GM12878 (cell line): ENCODE data around the gene IFITM5. TPM values are rescaled to one million over a fixed set of nuclear protein-coding genes. Genes with fewer than 3 reads are reported as not detected.

Experiments
- ATAC-seq: fragments of 200-7000 bp; cut with Tn5 transposase; 3 replicates; pipeline ENCODE4 v1.9.1; 2020; ENCODE audit warnings: mild to moderate bottlenecking, moderate library complexity
- BruUV-seq: library from RNA; stranded (reverse); fragments of 400-500 nt; replicated peaks from 2 replicates; lab custom pipeline; 2021; lab: Mats Ljungman, UMichigan
- CTCF ChIA-PET: fragments of 300-600 bp; sonication (Branson Sonifier 250); formaldehyde crosslinking; extraction: SDS; loops from one replicate; lab custom pipeline; 2021; ENCODE audit warnings: inconsistent platforms; lab: Yijun Ruan, JAX
- POLR2A ChIA-PET: fragments of 350-600 bp; formaldehyde crosslinking; extraction: SDS; loops from one replicate; lab custom pipeline; 2021; ENCODE audit warnings: inconsistent platforms; lab: Charles Lee
- RAD21 ChIA-PET: fragments of 300-600 bp; sonication (Branson Sonifier 250); formaldehyde crosslinking; loops from one replicate; lab custom pipeline; 2023; ENCODE audit warnings: antibody characterized with exemption; ENCODE audit not compliant: unreplicated experiment; lab: Charles Lee
- SMC1A ChIA-PET: fragments of 300-600 bp; sonication (Branson Sonifier 250); formaldehyde crosslinking; loops from one replicate; lab custom pipeline; 2023; ENCODE audit not compliant: unreplicated experiment, uncharacterized antibody; lab: Charles Lee
- DNase-seq: peaks from one replicate; pipeline ENCODE4 v3.0.0-alpha.2; 2011; ENCODE audit warnings: low read depth, low spot score
- FAIRE-seq: peaks from 3 replicates; lab custom pipeline; 2011; peaks lifted over from hg19 to GRCh38; lab: Jason Lieb, UNC
- H2AFZ ChIP-seq: 2 replicates; pipeline ENCODE4 v1.6.0; 2011; ENCODE audit warnings: low read depth, low read length, control low read depth; ENCODE audit not compliant: control insufficient read depth
- H3K27ac ChIP-seq: 2 replicates; pipeline ENCODE4 v1.5.1; 2011; ENCODE audit warnings: control low read depth; ENCODE audit not compliant: control insufficient read depth, insufficient read depth
- H3K27me3 ChIP-seq, 2 experiments: replicated peaks in 1 of 2; 2 replicates each; pipeline versions ENCODE4 v1.6.0 to v1.6.1; 2011; ENCODE audit warnings: low read length in 1 of 2; ENCODE audit not compliant: control insufficient read depth in 2 of 2, insufficient read depth in 2 of 2
- H3K36me3 ChIP-seq, 2 experiments: 2 replicates each; pipeline ENCODE4 v1.5.1; 2011; ENCODE audit warnings: low read length in 1 of 2; ENCODE audit not compliant: control insufficient read depth in 2 of 2, insufficient read depth in 2 of 2
- H3K4me1 ChIP-seq: 2 replicates; pipeline ENCODE4 v1.6.1; 2011; ENCODE audit warnings: mild to moderate bottlenecking, low read length, moderate library complexity, mixed read lengths; ENCODE audit not compliant: control insufficient read depth, insufficient read depth
- H3K4me2 ChIP-seq: 2 replicates; pipeline ENCODE4 v1.6.0; 2011; ENCODE audit warnings: control low read depth; ENCODE audit not compliant: control insufficient read depth, insufficient read depth
- H3K4me3 ChIP-seq: fragments of 200-600 bp; sonication (generic); 2 replicates; pipeline ENCODE4 v1.5.1; 2016
- H3K79me2 ChIP-seq: 2 replicates; pipeline ENCODE4 v1.6.0; 2011; ENCODE audit warnings: low read length; ENCODE audit not compliant: control insufficient read depth, insufficient read depth
- H3K9ac ChIP-seq: 2 replicates; pipeline ENCODE4 v1.8.0; 2011; ENCODE audit warnings: low read length, control low read depth, mixed read lengths; ENCODE audit not compliant: control insufficient read depth, insufficient read depth
- H3K9me3 ChIP-seq: replicated peaks from 3 replicates; pipeline ENCODE4 v1.5.1; 2011; ENCODE audit warnings: mild to moderate bottlenecking, low read length; ENCODE audit not compliant: control insufficient read depth, insufficient read depth
- H4K20me1 ChIP-seq: 2 replicates; pipeline ENCODE4 v1.6.0; 2011; ENCODE audit not compliant: control insufficient read depth, insufficient read depth
- CHD4 ChIP-seq: fragments of 200-600 bp; sonication (generic); IDR thresholded peaks from 2 replicates; pipeline ENCODE4 v1.6.1; 2016; ENCODE audit warnings: mild to moderate bottlenecking
- CTCF ChIP-seq, 3 experiments: IDR thresholded peaks in 2 of 3; conservative IDR thresholded peaks in 1 of 3; 2 replicates each; pipeline ENCODE4 v1.5.1; 2011; ENCODE audit warnings: low read depth in 3 of 3, low read length in 3 of 3, mild to moderate bottlenecking in 3 of 3, control low read depth in 2 of 3, moderate library complexity in 2 of 3, inconsistent platforms in 1 of 3, mixed read lengths in 1 of 3; ENCODE audit not compliant: control insufficient read depth in 2 of 3, insufficient read depth in 1 of 3; ENCODE audit errors: extremely low read depth in 1 of 3
- E2F8 ChIP-seq: fragments of 450-650 bp; IDR thresholded peaks from 2 replicates; pipeline ENCODE4 v1.6.1; 2018; ENCODE audit warnings: mild to moderate bottlenecking, low read depth, moderate library complexity; ENCODE audit not compliant: partially characterized antibody
- EED ChIP-seq: sonication (generic); IDR thresholded peaks from 2 replicates; pipeline ENCODE4 v1.6.1; 2016; ENCODE audit warnings: antibody characterized with exemption, low read depth
- IKZF1 ChIP-seq: fragments of 450-650 bp; conservative IDR thresholded peaks from 2 replicates; pipeline ENCODE4 v1.6.1; 2017; ENCODE audit warnings: antibody characterized with exemption, mild to moderate bottlenecking
- NFYB ChIP-seq: IDR thresholded peaks from 2 replicates; pipeline ENCODE4 v1.6.1; 2011; ENCODE audit warnings: low read depth, mild to moderate bottlenecking, low read length, improper control_type of control experiment, moderate library complexity; ENCODE audit not compliant: insufficient read depth
- NR2C2 ChIP-seq: IDR thresholded peaks from 2 replicates; pipeline ENCODE4 v1.6.1; 2011; ENCODE audit warnings: borderline replicate concordance, low read depth; ENCODE audit not compliant: control insufficient read depth, insufficient read length
- PAX5 ChIP-seq: IDR thresholded peaks from 2 replicates; pipeline ENCODE4 v1.6.1; 2011; ENCODE audit warnings: low read depth, low read length, borderline replicate concordance
- RAD21 ChIP-seq: IDR thresholded peaks from 2 replicates; pipeline ENCODE4 v1.6.1; 2011; ENCODE audit warnings: mild to moderate bottlenecking, low read depth, low read length, moderate library complexity; ENCODE audit not compliant: insufficient read depth
- RBBP5 ChIP-seq: fragments of 200-600 bp; sonication (generic); conservative IDR thresholded peaks from 2 replicates; pipeline ENCODE4 v1.6.1; 2016
- SPI1 ChIP-seq: IDR thresholded peaks from 2 replicates; pipeline ENCODE4 v1.6.1; 2011; ENCODE audit warnings: low read depth, mild to moderate bottlenecking, low read length, moderate library complexity, borderline replicate concordance; ENCODE audit not compliant: insufficient read depth
- TAF1 ChIP-seq: IDR thresholded peaks from 2 replicates; pipeline ENCODE4 v1.6.1; 2011; ENCODE audit warnings: mild to moderate bottlenecking, low read depth, low read length, borderline replicate concordance
- ZNF217 ChIP-seq: fragments of 450-650 bp; IDR thresholded peaks from 2 replicates; pipeline ENCODE4 v1.6.1; 2017; ENCODE audit warnings: antibody characterized with exemption, mild to moderate bottlenecking
- ZSCAN29 ChIP-seq: fragments of 450-650 bp; IDR thresholded peaks from 2 replicates; pipeline ENCODE4 v1.6.1; 2017; ENCODE audit warnings: mild to moderate bottlenecking, moderate library complexity
- WGBS: methylation state at CpG from one replicate; pipeline ENCODE4 v1.1.6; 2016; ENCODE audit warnings: low lambda C conversion rate; ENCODE audit not compliant: insufficient replicate concordance, insufficient coverage; ENCODE audit errors: missing lambda C conversion rate; 5-methylcytosine and 5-hydroxymethylcytosine counted together
- in situ Hi-C: fragments of 300-500 bp; cut with MboI; formaldehyde crosslinking; loops from 9 replicates; pipeline ENCODE4 v1.14.3; 2018; ENCODE audit warnings: mixed read lengths
- intact Hi-C: fragments of 100-400 bp; cut with micrococcal nuclease; formaldehyde crosslinking; loops from one replicate; pipeline ENCODE4 v1.14.2; 2022; ENCODE audit not compliant: unreplicated experiment
- polyA plus RNA-seq, 11 experiments: library from polyadenylated mRNA; depleted of rRNA in 4 of 11; unstranded in 6 of 11; stranded (reverse) in 5 of 11; fragments of >200 nt; fragmentation: Nextera tagmentation in 4 of 11; fragmentation: Illumina TruSeq in 1 of 11; extraction: Ambion mirVana in 4 of 11; extraction: Trizol in 1 of 11; gene quantifications; 1 replicate in 1 of 11; 2 replicates in 10 of 11; pipeline versions ENCODE4 v1.2.1 to v1.2.3, GENCODE V29; 2011 to 2016; ENCODE audit warnings: inconsistent platforms in 2 of 11, missing spikeins in 2 of 11, low read depth in 1 of 11
- total RNA-seq, 4 experiments: library from RNA; depleted of rRNA in 3 of 4; stranded (reverse); fragments of >200 nt in 3 of 4; fragmentation: Illumina TruSeq in 1 of 4; extraction: Trizol in 1 of 4; gene quantifications; 2 replicates each; pipeline versions ENCODE4 v1.2.1 to v1.2.3, GENCODE V29; 2013 to 2021

IFITM5 gene
- total and polyA plus RNA-seq, 10 of the 15 experiments (the other 5 are each of a cell fraction or from before 2014, with no cell fraction given) = not detected

- ATAC-seq (no peak), DNase-seq (no peak), FAIRE-seq (no peak)
- ChIA-PET RAD21 (no interaction called here), SMC1A (no interaction called here), CTCF (interaction anchor here (1.0 to 2.5 kb wide), 3 partner anchors 15 to 22 kb away, joined by 3 to 13 read pairs (median 4); no protein-coding TSS in a partner anchor)
- H3K9me3 ChIP-seq = peaks cover 5% of the 10 kb centered on the region; the same call in 2 of the 3 replicates
- H3K4me2 ChIP-seq = no peak overlapping the region
- H3K4me1 ChIP-seq = peaks cover 32% of the 10 kb centered on the region
- WGBS = 75% methylated on average over 23 of the region's 23 CpGs
- H4K20me1 ChIP-seq = no peaks in the 10 kb centered on the region
- no peak overlapping the region for H3K9ac ChIP-seq
- no peak for TF ChIP-seq PAX5
- no peak for TF ChIP-seq RBBP5
- TF ChIP-seq CTCF (IDR thresholded peaks at IDR 0.05 in 2 of 3, conservative IDR thresholded peaks at IDR 0.05 in 1 of 3; ENCODE audit: control insufficient read depth in 2 of 3, extremely low read depth in 1 of 3, insufficient read depth in 1 of 3, low read depth in 3 of 3, low read length in 3 of 3) = no peak
- TF ChIP-seq EED = no peak
- TF ChIP-seq IKZF1 = no peak
- TF ChIP-seq TAF1 = no peak
- no peak for TF ChIP-seq SPI1
- TF ChIP-seq NFYB = no peak
- TF ChIP-seq CHD4 = no peak
- no peak for TF ChIP-seq RAD21
- no peak for TF ChIP-seq NR2C2
- no peak for TF ChIP-seq ZNF217
- no peak for TF ChIP-seq ZSCAN29
- no peak for TF ChIP-seq E2F8
- TF ChIP-seq, all 136 proteins: peak for 0
- in situ Hi-C loops (no loop called here), intact Hi-C loops (no loop called here)
- H3K79me2 ChIP-seq = no peaks in the 10 kb centered on the region
- BruUV-seq = no TSS peak
- POLR2A ChIA-PET = interaction anchor here (0.6 to 6.0 kb wide), 2 partner anchors 14 to 31 kb away, joined by 4 to 67 read pairs; no protein-coding TSS in a partner anchor
- no peak overlapping the region for H3K4me3 ChIP-seq
- H3K27me3 ChIP-seq = no peaks in the 10 kb centered on the region
- no peak overlapping the region for H3K27ac ChIP-seq
- no peaks in the 10 kb centered on the region for H3K36me3 ChIP-seq
- H2AFZ ChIP-seq = no peak overlapping the region
Measured at GRCh38 chr11:332651-333480, 33.5 kb upstream of the IFITM5 start.
